Endothelial cell of umbilical vein (primary cell): ENCODE results near the gene GRIK1. TPM values are rescaled to one million over a fixed set of nuclear protein-coding genes. Genes with fewer than 3 reads are reported as not detected.

ENCODE experiments used
- BruUV-seq: library from RNA; stranded (reverse); fragments of 400-500 nt; replicated peaks from 2 replicates; lab custom pipeline; 2021; lab: Mats Ljungman, UMichigan
- CTCF ChIA-PET: fragments of 300-600, 350-600 bp; sonication (Branson Sonifier 250); formaldehyde crosslinking; loops from one replicate; lab custom pipeline; 2021; ENCODE audit warnings: antibody characterized with exemption, inconsistent platforms; lab: Charles Lee
- POLR2A ChIA-PET: fragments of 300-600, 350-600 bp; sonication (Branson Sonifier 250); formaldehyde crosslinking; loops from one replicate; lab custom pipeline; 2021; ENCODE audit warnings: antibody characterized with exemption, inconsistent platforms; lab: Charles Lee
- DNase-seq: peaks from one replicate; pipeline ENCODE4 v3.0.0-alpha.2; 2011; ENCODE audit warnings: low read depth, low spot score
- FAIRE-seq: peaks from 2 replicates; lab custom pipeline; 2011; peaks lifted over from hg19 to GRCh38; lab: Jason Lieb, UNC
- H2AFZ ChIP-seq: 2 replicates; pipeline ENCODE4 v1.6.0; 2012; ENCODE audit warnings: low read depth, low read length, control low read depth, inconsistent platforms
- H3K27ac ChIP-seq: 2 replicates; pipeline ENCODE4 v1.5.1; 2011; ENCODE audit warnings: low read depth, mild to moderate bottlenecking, control low read depth, low read length, moderate library complexity; ENCODE audit not compliant: insufficient read depth
- H3K27me3 ChIP-seq, 2 experiments: 2 replicates each; pipeline versions ENCODE4 v1.6.0 to v1.6.1; 2011; ENCODE audit warnings: low read length in 2 of 2, mixed read lengths in 1 of 2; ENCODE audit not compliant: control insufficient read depth in 2 of 2, insufficient read depth in 2 of 2
- H3K36me3 ChIP-seq, 2 experiments: 2 replicates in 1 of 2; 3 replicates in 1 of 2; pipeline ENCODE4 v1.5.1; 2011; ENCODE audit warnings: low read length in 2 of 2, mild to moderate bottlenecking in 1 of 2, moderate library complexity in 1 of 2; ENCODE audit not compliant: control insufficient read depth in 2 of 2, insufficient read depth in 2 of 2; ENCODE audit errors: extremely low read depth in 1 of 2
- H3K4me1 ChIP-seq: 3 replicates; pipeline ENCODE4 v1.5.1; 2011; ENCODE audit warnings: mild to moderate bottlenecking, low read length; ENCODE audit not compliant: control insufficient read depth, insufficient read depth; ENCODE audit errors: extremely low read depth
- H3K4me2 ChIP-seq: 2 replicates; pipeline ENCODE4 v1.6.1; 2011; ENCODE audit warnings: low read length, control low read depth, mixed read lengths; ENCODE audit not compliant: insufficient read depth
- H3K4me3 ChIP-seq, 3 experiments: fragments of 200-600 bp in 1 of 3; sonication (generic), shearing (Covaris generic) in 1 of 3; replicated peaks in 1 of 3; 2 replicates each; pipeline ENCODE4 v1.5.1; 2011 to 2016; ENCODE audit warnings: control low read depth in 3 of 3, low read length in 3 of 3, mild to moderate bottlenecking in 2 of 3, inconsistent platforms in 1 of 3, low read depth in 1 of 3, moderate library complexity in 1 of 3; ENCODE audit not compliant: insufficient read depth in 1 of 3
- H3K79me2 ChIP-seq: 2 replicates; pipeline ENCODE4 v1.6.0; 2012; ENCODE audit warnings: low read length, inconsistent platforms; ENCODE audit not compliant: control insufficient read depth, insufficient read depth
- H3K9ac ChIP-seq: replicated peaks from 2 replicates; pipeline ENCODE3; 2011; ENCODE audit warnings: low read length, control low read depth; ENCODE audit not compliant: insufficient read depth; ENCODE audit errors: extremely low read depth
- H3K9me1 ChIP-seq: replicated peaks from 3 replicates; pipeline ENCODE4 v1.6.0; 2011; ENCODE audit warnings: mild to moderate bottlenecking, low read length; ENCODE audit not compliant: control insufficient read depth, insufficient read depth; ENCODE audit errors: extremely low read depth
- H3K9me3 ChIP-seq: replicated peaks from 2 replicates; pipeline ENCODE4 v1.5.1; 2012; ENCODE audit warnings: low read length, inconsistent platforms; ENCODE audit not compliant: control insufficient read depth, insufficient read depth
- H4K20me1 ChIP-seq: replicated peaks from 2 replicates; pipeline ENCODE3; 2011; ENCODE audit warnings: mild to moderate bottlenecking, low read length; ENCODE audit not compliant: control insufficient read depth, insufficient read depth; ENCODE audit errors: extremely low read depth
- EZH2 ChIP-seq: IDR thresholded peaks from 2 replicates; pipeline ENCODE4 v1.6.1; 2012; ENCODE audit warnings: borderline replicate concordance, low read depth, mild to moderate bottlenecking, moderate library complexity, low read length, inconsistent platforms; ENCODE audit not compliant: severe bottlenecking
- FOS ChIP-seq: IDR thresholded peaks from 2 replicates; pipeline ENCODE4 v1.6.1; 2011; ENCODE audit warnings: mild to moderate bottlenecking, low read length, moderate library complexity, borderline replicate concordance; ENCODE audit not compliant: insufficient read depth
- GATA2 ChIP-seq: IDR thresholded peaks from 2 replicates; pipeline ENCODE4 v1.7.0; 2011; ENCODE audit warnings: low read depth, mild to moderate bottlenecking, moderate library complexity, mixed read lengths, low read length; ENCODE audit not compliant: insufficient read length, insufficient read depth
- JUN ChIP-seq: IDR thresholded peaks from 2 replicates; pipeline ENCODE4 v1.6.1; 2011; ENCODE audit warnings: borderline replicate concordance, low read depth; ENCODE audit not compliant: insufficient read length, insufficient read depth
- MYC ChIP-seq: IDR thresholded peaks from one replicate; pipeline ENCODE4 v1.6.1; 2011; ENCODE audit warnings: mild to moderate bottlenecking, low read depth, low read length
- POLR2A ChIP-seq: IDR thresholded peaks from 2 replicates; pipeline ENCODE4 v1.6.1; 2012; ENCODE audit warnings: low read depth, mild to moderate bottlenecking, control low read depth, low read length
- POLR2AphosphoS5 ChIP-seq: IDR thresholded peaks from 2 replicates; pipeline ENCODE4 v1.6.1; 2012; ENCODE audit warnings: low read depth, mild to moderate bottlenecking, control low read depth, low read length, moderate library complexity; ENCODE audit not compliant: insufficient read depth
- dilution Hi-C: fragments of 300-500 bp; cut with MboI; formaldehyde crosslinking; loops from one replicate; pipeline ENCODE4 v1.15.0; 2019; ENCODE audit warnings: low sequenced_read_pairs; ENCODE audit not compliant: extremely low pct_ligation_motif_present
- intact Hi-C: fragments of 100-400 bp; cut with micrococcal nuclease; formaldehyde crosslinking; loops from one replicate; pipeline ENCODE4 v1.10.0; 2022
- polyA plus RNA-seq, 4 experiments: library from polyadenylated mRNA; depleted of rRNA in 3 of 4; stranded (reverse) in 3 of 4; unstranded in 1 of 4; fragments of >200 nt; gene quantifications; 2 replicates each; pipeline versions ENCODE4 v1.2.1 to v1.2.3, GENCODE V29; 2011 to 2012; ENCODE audit warnings: missing spikeins in 1 of 4
- total RNA-seq: library from RNA; stranded (reverse); gene quantifications from 2 replicates; pipeline ENCODE4 v1.2.3, GENCODE V29; 2021
- TF ChIP-seq, protein P1 (sequence below), 2 donors: IDR thresholded peaks; 1 replicate in 1 of 2; 2 replicates in 1 of 2; pipeline ENCODE4 v1.5.1; 2011; ENCODE audit warnings: low read length in 2 of 2, mild to moderate bottlenecking in 2 of 2, moderate library complexity in 2 of 2, control low read depth in 1 of 2, inconsistent platforms in 1 of 2, low read depth in 1 of 2; ENCODE audit not compliant: insufficient read depth in 1 of 2; ENCODE audit errors: extremely low read depth in 1 of 2
- TF ChIP-seq, protein P2 (sequence below): IDR thresholded peaks from 2 replicates; pipeline ENCODE4 v1.6.1; 2011; ENCODE audit not compliant: insufficient read depth, insufficient read length

GRIK1 gene
- total and polyA plus RNA-seq, 2 donors (not counting 3 experiments of a cell fraction or from before 2014, with no cell fraction given): not detected

DNA sequence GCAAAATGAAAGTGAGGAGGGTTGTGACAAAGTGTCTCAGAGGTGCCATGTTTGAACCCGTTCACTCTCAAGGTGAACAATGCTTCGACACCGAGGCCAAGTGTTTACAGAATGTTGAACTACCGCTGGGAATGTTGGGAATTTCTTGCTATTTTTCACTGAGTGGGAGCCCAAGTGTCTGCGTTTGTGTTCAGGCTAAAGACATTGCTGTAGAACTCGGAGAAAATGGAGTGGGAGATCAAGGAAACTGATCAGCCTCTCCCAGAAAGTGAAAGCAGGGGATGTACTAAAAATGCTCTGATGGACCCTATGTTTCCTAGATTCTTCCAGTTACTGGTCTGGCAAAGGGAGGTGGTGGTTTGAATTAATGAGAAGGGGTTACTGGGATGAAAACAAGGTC, 433.6 kb downstream of the GRIK1 start:
- no TSS peak for BruUV-seq

More for the DNA sequence above, 433.6 kb downstream of the GRIK1 start:
- dilution Hi-C loops: no loop called here
- intact Hi-C loops: no loop called here
- H3K4me3 ChIP-seq: no peak overlapping the region
- DNase-seq (no peak), FAIRE-seq (no peak)
- H3K9me1 ChIP-seq: no peaks in the 10 kb centered on the region
- H3K36me3 ChIP-seq: no peaks in the 10 kb centered on the region
- no peaks in the 10 kb centered on the region for H4K20me1 ChIP-seq
- no peaks in the 10 kb centered on the region for H3K4me1 ChIP-seq
- POLR2A ChIA-PET: no interaction called here
- no peak overlapping the region for H2AFZ ChIP-seq
- H3K27ac ChIP-seq: no peak overlapping the region
- H3K79me2 ChIP-seq: no peaks in the 10 kb centered on the region
- no peaks in the 10 kb centered on the region for H3K27me3 ChIP-seq
- no peak overlapping the region for H3K4me2 ChIP-seq
- CTCF ChIA-PET: interaction anchor here (0.9 kb wide), 1 partner anchor 10 kb away, joined by 3 read pairs; no protein-coding TSS in a partner anchor
- no peaks in the 10 kb centered on the region for H3K9me3 ChIP-seq
- no peak for TF ChIP-seq POLR2AphosphoS5
- no peak for TF ChIP-seq GATA2
- TF ChIP-seq POLR2A: no peak
- no peak for TF ChIP-seq JUN
- TF ChIP-seq EZH2: no peak
- TF ChIP-seq, protein P1, sequence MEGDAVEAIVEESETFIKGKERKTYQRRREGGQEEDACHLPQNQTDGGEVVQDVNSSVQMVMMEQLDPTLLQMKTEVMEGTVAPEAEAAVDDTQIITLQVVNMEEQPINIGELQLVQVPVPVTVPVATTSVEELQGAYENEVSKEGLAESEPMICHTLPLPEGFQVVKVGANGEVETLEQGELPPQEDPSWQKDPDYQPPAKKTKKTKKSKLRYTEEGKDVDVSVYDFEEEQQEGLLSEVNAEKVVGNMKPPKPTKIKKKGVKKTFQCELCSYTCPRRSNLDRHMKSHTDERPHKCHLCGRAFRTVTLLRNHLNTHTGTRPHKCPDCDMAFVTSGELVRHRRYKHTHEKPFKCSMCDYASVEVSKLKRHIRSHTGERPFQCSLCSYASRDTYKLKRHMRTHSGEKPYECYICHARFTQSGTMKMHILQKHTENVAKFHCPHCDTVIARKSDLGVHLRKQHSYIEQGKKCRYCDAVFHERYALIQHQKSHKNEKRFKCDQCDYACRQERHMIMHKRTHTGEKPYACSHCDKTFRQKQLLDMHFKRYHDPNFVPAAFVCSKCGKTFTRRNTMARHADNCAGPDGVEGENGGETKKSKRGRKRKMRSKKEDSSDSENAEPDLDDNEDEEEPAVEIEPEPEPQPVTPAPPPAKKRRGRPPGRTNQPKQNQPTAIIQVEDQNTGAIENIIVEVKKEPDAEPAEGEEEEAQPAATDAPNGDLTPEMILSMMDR (IDR thresholded peaks at IDR 0.05; ENCODE audit: extremely low read depth in 1 of 2, insufficient read depth in 1 of 2, low read depth in 1 of 2, low read length in 2 of 2): no peak
- no peak for TF ChIP-seq MYC
- TF ChIP-seq FOS: no peak
- TF ChIP-seq, protein P2, sequence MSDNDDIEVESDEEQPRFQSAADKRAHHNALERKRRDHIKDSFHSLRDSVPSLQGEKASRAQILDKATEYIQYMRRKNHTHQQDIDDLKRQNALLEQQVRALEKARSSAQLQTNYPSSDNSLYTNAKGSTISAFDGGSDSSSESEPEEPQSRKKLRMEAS: no peak
- no peak overlapping the region for H3K9ac ChIP-seq
